ENCODE data around the gene LOC128125822.

LOC128125822 gene

GRCh38 chr6:63526931-63527330, 45.3 kb upstream of the LOC128125822 start (continued):
- TF ChIP-seq REST (IDR thresholded peaks at IDR 0.05; ENCODE audit: unreplicated experiment) (no peak), POLR2AphosphoS5 (IDR thresholded peaks at IDR 0.05; ENCODE audit: low read depth) (no peak)

GRCh38 chr6:63527658-63528514, 44.4 kb upstream of the LOC128125822 start:
- no peak overlapping the region for H2AFZ ChIP-seq
- no peak overlapping the region for H3K27ac ChIP-seq (ENCODE audit: low read depth)
- H4K20me1 ChIP-seq (replicated peaks; ENCODE audit: insufficient read depth): no peaks in the 10 kb centered on the region
- ATAC-seq (no peak), DNase-seq (ENCODE audit: low spot score) (no peak)
- H3K27me3 ChIP-seq (ENCODE audit: insufficient read depth): no peaks in the 10 kb centered on the region
- H3K4me1 ChIP-seq (ENCODE audit: insufficient read depth): no peaks in the 10 kb centered on the region
- no peak overlapping the region for H3K27ac Mint-ChIP-seq
- no peaks in the 10 kb centered on the region for H3K79me2 ChIP-seq (replicated peaks; ENCODE audit: insufficient read depth)
- H3K36me3 Mint-ChIP-seq (ENCODE audit: low read depth): no peaks in the 10 kb centered on the region
- no peak overlapping the region for H3K4me2 ChIP-seq
- H3F3A ChIP-seq (replicated peaks; ENCODE audit: low read depth): no peaks in the 10 kb centered on the region
- H3K27me3 Mint-ChIP-seq (ENCODE audit: insufficient read depth, low read depth, poor library complexity): peaks cover 3% of the 10 kb centered on the region
- no peak overlapping the region for H3K4me3 Mint-ChIP-seq
- H3K9me3 Mint-ChIP-seq: peaks cover 7% of the 10 kb centered on the region; the same call in 2 of the 3 replicates
- no peak overlapping the region for H3K4me3 ChIP-seq
- H3K9me2 ChIP-seq (ENCODE audit: insufficient read depth): no peaks in the 10 kb centered on the region
- no peak for TF ChIP-seq EZH2phosphoT487 (IDR thresholded peaks at IDR 0.05; ENCODE audit: unreplicated experiment)
- TF ChIP-seq ZNF114 (CRISPR knock-in tag; IDR thresholded peaks at IDR 0.05): no peak
- TF ChIP-seq STAT1 (IDR thresholded peaks at IDR 0.05; ENCODE audit: unreplicated experiment): no peak
- TF ChIP-seq, protein P1, sequence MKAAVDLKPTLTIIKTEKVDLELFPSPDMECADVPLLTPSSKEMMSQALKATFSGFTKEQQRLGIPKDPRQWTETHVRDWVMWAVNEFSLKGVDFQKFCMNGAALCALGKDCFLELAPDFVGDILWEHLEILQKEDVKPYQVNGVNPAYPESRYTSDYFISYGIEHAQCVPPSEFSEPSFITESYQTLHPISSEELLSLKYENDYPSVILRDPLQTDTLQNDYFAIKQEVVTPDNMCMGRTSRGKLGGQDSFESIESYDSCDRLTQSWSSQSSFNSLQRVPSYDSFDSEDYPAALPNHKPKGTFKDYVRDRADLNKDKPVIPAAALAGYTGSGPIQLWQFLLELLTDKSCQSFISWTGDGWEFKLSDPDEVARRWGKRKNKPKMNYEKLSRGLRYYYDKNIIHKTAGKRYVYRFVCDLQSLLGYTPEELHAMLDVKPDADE (IDR thresholded peaks at IDR 0.05): no peak
- TF ChIP-seq JUNB (IDR thresholded peaks at IDR 0.05; ENCODE audit: unreplicated experiment): no peak
- H3K4me1 Mint-ChIP-seq: no peaks in the 10 kb centered on the region
- H3K36me3 ChIP-seq (ENCODE audit: insufficient read depth): no peaks in the 10 kb centered on the region

DNA sequence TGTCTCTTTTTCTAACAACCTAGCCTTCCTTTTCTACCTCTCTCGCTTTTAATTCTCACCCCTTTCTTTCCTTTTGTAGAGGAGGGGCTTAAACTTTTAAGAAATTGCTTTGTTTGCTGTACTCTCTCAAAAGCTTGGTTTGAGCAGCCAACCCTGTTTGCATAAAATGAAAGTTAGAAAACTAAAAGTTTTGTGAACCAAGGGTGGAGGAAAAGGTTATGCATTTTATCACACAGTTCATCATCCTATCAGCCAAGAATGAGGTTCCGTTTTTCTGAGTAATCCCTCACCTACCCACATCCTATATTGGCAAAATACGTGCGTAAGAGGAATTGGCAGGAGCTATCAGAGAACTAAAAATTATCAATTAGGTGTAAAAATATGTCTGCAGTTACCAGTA, 42.8 kb upstream of the LOC128125822 start:
- Histone ChIP-seq H2AFZ (no peak overlapping the region), H3K4me2 (no peak overlapping the region), H3K4me1 (ENCODE audit: insufficient read depth) (no peaks in the 10 kb centered on the region), H4K20me1 (replicated peaks; ENCODE audit: insufficient read depth) (no peaks in the 10 kb centered on the region), H3K27me3 (ENCODE audit: insufficient read depth) (no peaks in the 10 kb centered on the region), H3K79me2 (replicated peaks; ENCODE audit: insufficient read depth) (no peaks in the 10 kb centered on the region), H3F3A (replicated peaks; ENCODE audit: low read depth) (no peaks in the 10 kb centered on the region), H3K9me2 (ENCODE audit: insufficient read depth) (no peaks in the 10 kb centered on the region), H3K36me3 (ENCODE audit: insufficient read depth) (no peaks in the 10 kb centered on the region), H3K4me3 (no peak overlapping the region), H3K27ac (ENCODE audit: low read depth) (no peak overlapping the region)
- Mint-ChIP-seq H3K4me1 (no peaks in the 10 kb centered on the region), H3K4me3 (no peak overlapping the region), H3K27me3 (ENCODE audit: insufficient read depth, low read depth, poor library complexity) (peaks cover 3% of the 10 kb centered on the region), H3K27ac (no peak overlapping the region), H3K36me3 (ENCODE audit: low read depth) (no peaks in the 10 kb centered on the region), H3K9me3 (peaks cover 7% of the 10 kb centered on the region; the same call in 2 of the 3 replicates)
- no peak for ATAC-seq
- DNase-seq (ENCODE audit: low spot score): no peak
- no peak for TF ChIP-seq CTCF (conservative IDR thresholded peaks at IDR 0.05; ENCODE audit: low read depth in 2 of 2)
- no peak for TF ChIP-seq EZH2 (IDR thresholded peaks at IDR 0.05; ENCODE audit: low read depth, unreplicated experiment)
- TF ChIP-seq POLR2AphosphoS5 (IDR thresholded peaks at IDR 0.05; ENCODE audit: low read depth): no peak
- TF ChIP-seq NANOG (IDR thresholded peaks at IDR 0.05; ENCODE audit: borderline replicate concordance): no peak
- no peak for TF ChIP-seq CREB1 (CRISPR knock-in tag; IDR thresholded peaks at IDR 0.05; ENCODE audit: low read depth)
- no peak for TF ChIP-seq ZNF331 (CRISPR knock-in tag; IDR thresholded peaks at IDR 0.05; ENCODE audit: low read depth)

All from GM23338 (cell line).